ENCODE data around the gene PIP4P1.

Gene PIP4P1

GRCh38 chr14:20434701-20435581 is 26.3 kb downstream of the PIP4P1 start:
- DNase-seq = no peak

- peak in 1 of 6 experiments; percentile 9 for DNase-seq
Observed at GRCh38 chr14:20429801-20430669, 31.2 kb downstream of the PIP4P1 start.

GRCh38 chr14:20428802-20429201 is 32.4 kb downstream of the PIP4P1 start:
- DNase-seq = no peak

- DNase-seq = no peak
Observed at GRCh38 chr14:20428010-20428365, 33.2 kb downstream of the PIP4P1 start.

- no peak for DNase-seq
Observed at GRCh38 chr14:20427231-20428009, 33.8 kb downstream of the PIP4P1 start.

- no peak for DNase-seq
Observed at GRCh38 chr14:20424851-20425250, 36.4 kb downstream of the PIP4P1 start.

- no peak for DNase-seq
Observed at GRCh38 chr14:20422886-20423285, 38.3 kb downstream of the PIP4P1 start.

GRCh38 chr14:20421267-20421666 is 40.0 kb downstream of the PIP4P1 start:
- no peak for DNase-seq

GRCh38 chr14:20419419-20419818 is 41.8 kb downstream of the PIP4P1 start:
- DNase-seq = no peak

- no peak for DNase-seq
Observed at GRCh38 chr14:20418501-20418909, 42.7 kb downstream of the PIP4P1 start.

GRCh38 chr14:20417250-20418186 is 43.7 kb downstream of the PIP4P1 start:
- no peak for DNase-seq

- DNase-seq = peak in 1 of 6 experiments; percentile 38
Observed at GRCh38 chr14:20416223-20416622, 45.0 kb downstream of the PIP4P1 start.

GRCh38 chr14:20415782-20416206 is 45.4 kb downstream of the PIP4P1 start:
- peak in 4 of 6 experiments; percentile 2 to 63 (median 46) for DNase-seq

GRCh38 chr14:20413744-20414082 is 47.5 kb downstream of the PIP4P1 start:
- DNase-seq = peak in 2 of 6 experiments; percentile 40 to 59

GRCh38 chr14:20412876-20413743 is 48.1 kb downstream of the PIP4P1 start, which contains the start of gene TEP1:
TSS of gene TEP1 (minus strand) at chr14:20413501. CDS start at chr14:20408439, 5,062 bp downstream.
- peak; percentile 35 to 61 (median 54) for DNase-seq

- DNase-seq = peak in 3 of 6 experiments; percentile 27 to 44 (median 37)
Observed at GRCh38 chr14:20412411-20412810, 48.8 kb downstream of the PIP4P1 start.

- no peak for DNase-seq
Observed at GRCh38 chr14:20409226-20409625, 52.0 kb downstream of the PIP4P1 start.
